KG1 (cell line): ENCODE results near the gene OPTC.
"Not testable (repeated sequence)": the region's sequence is repeated elsewhere in the genome, so short reads cannot be mapped to it uniquely, and the experiment has no call there.

Experiments
- DNase-seq: peaks from one replicate; lab custom pipeline; 2025; lab: John Stamatoyannopoulos, UW

Gene OPTC

GRCh38 chr1:203517426-203518110 lies 23.6 kb downstream of the OPTC start:
- DNase-seq, result no peak

- not testable (repeated sequence) for DNase-seq
Measured at GRCh38 chr1:203518139-203518538, 24.2 kb downstream of the OPTC start.

GRCh38 chr1:203518541-203518940 lies 24.6 kb downstream of the OPTC start:
- no peak for DNase-seq

GRCh38 chr1:203519053-203519840 lies 25.3 kb downstream of the OPTC start:
- DNase-seq, result no peak

GRCh38 chr1:203519896-203520295 lies 25.9 kb downstream of the OPTC start:
- DNase-seq, result no peak

GRCh38 chr1:203520315-203520714 lies 26.4 kb downstream of the OPTC start:
- DNase-seq, result no peak

- no peak for DNase-seq
Measured at GRCh38 chr1:203521074-203521794, 27.3 kb downstream of the OPTC start.

GRCh38 chr1:203521812-203522211 lies 27.9 kb downstream of the OPTC start:
- DNase-seq, result no peak

- DNase-seq, result no peak
Measured at GRCh38 chr1:203522237-203522636, 28.3 kb downstream of the OPTC start.

GRCh38 chr1:203523667-203524066 lies 29.7 kb downstream of the OPTC start:
- no peak for DNase-seq

GRCh38 chr1:203524152-203524551 lies 30.2 kb downstream of the OPTC start:
- DNase-seq, result no peak

- no peak for DNase-seq
Measured at GRCh38 chr1:203524824-203525223, 30.9 kb downstream of the OPTC start.

GRCh38 chr1:203525685-203526084 lies 31.7 kb downstream of the OPTC start:
- no peak for DNase-seq

- DNase-seq, result no peak
Measured at GRCh38 chr1:203526130-203526529, 32.2 kb downstream of the OPTC start.

- no peak for DNase-seq
Measured at GRCh38 chr1:203526572-203526971, 32.6 kb downstream of the OPTC start.

- DNase-seq, result no peak
Measured at GRCh38 chr1:203527013-203527412, 33.1 kb downstream of the OPTC start.

- DNase-seq, result no peak
Measured at GRCh38 chr1:203528063-203528462, 34.1 kb downstream of the OPTC start.

- DNase-seq, result no peak
Measured at GRCh38 chr1:203528976-203529835, 35.3 kb downstream of the OPTC start.

- DNase-seq, result no peak
Measured at GRCh38 chr1:203531063-203531462, 37.1 kb downstream of the OPTC start.

GRCh38 chr1:203534012-203534411 lies 40.1 kb downstream of the OPTC start:
- no peak for DNase-seq

GRCh38 chr1:203534526-203534925 lies 40.6 kb downstream of the OPTC start:
- DNase-seq, result no peak

GRCh38 chr1:203536575-203536974 lies 42.6 kb downstream of the OPTC start:
- DNase-seq, result no peak
